Hepatocyte (in vitro differentiated cells): ENCODE measurements around the gene RESP18. TPM values are rescaled to one million over a fixed set of nuclear protein-coding genes. Genes with fewer than 3 reads are reported as not detected.
A peak's percentile ranks its signal among the peaks of the same experiment; 100 is the strongest.

Source experiments
- DNase-seq: peaks from one replicate; pipeline ENCODE4 v3.0.0-alpha.2; 2016; ENCODE audit warnings: low spot score
- H2AFZ ChIP-seq: fragments of 200-600 bp; sonication (generic); 2 replicates; pipeline ENCODE4 v1.6.0; 2016; ENCODE audit warnings: antibody characterized with exemption, mild to moderate bottlenecking
- H3K27ac ChIP-seq: fragments of 200-600 bp; sonication (generic); 2 replicates; pipeline ENCODE4 v1.5.1; 2016; ENCODE audit warnings: mild to moderate bottlenecking
- H3K27me3 ChIP-seq: fragments of 200-600 bp; sonication (generic); 2 replicates; pipeline ENCODE4 v1.6.1; 2016
- H3K36me3 ChIP-seq: fragments of 200-600 bp; sonication (generic); replicated peaks from 2 replicates; pipeline ENCODE4 v1.5.1; 2016; ENCODE audit warnings: low read depth; ENCODE audit not compliant: insufficient read depth
- H3K4me1 ChIP-seq: fragments of 200-600 bp; sonication (generic); 2 replicates; pipeline ENCODE4 v1.5.1; 2016; ENCODE audit warnings: mild to moderate bottlenecking, moderate library complexity; ENCODE audit not compliant: insufficient read depth
- H3K4me2 ChIP-seq: fragments of 200-600 bp; sonication (generic); 2 replicates; pipeline ENCODE4 v1.6.0; 2016
- H3K4me3 ChIP-seq: fragments of 200-600 bp; sonication (generic); 2 replicates; pipeline ENCODE4 v1.5.1; 2016; ENCODE audit warnings: mild to moderate bottlenecking
- H3K79me2 ChIP-seq: fragments of 200-600 bp; sonication (generic); 2 replicates; pipeline ENCODE4 v1.6.0; 2017; ENCODE audit warnings: mild to moderate bottlenecking
- H3K9me2 ChIP-seq: fragments of 200-600 bp; sonication (generic); replicated peaks from 2 replicates; pipeline ENCODE4 v1.6.0; 2017; ENCODE audit warnings: mild to moderate bottlenecking; ENCODE audit not compliant: insufficient read depth
- H3K9me3 ChIP-seq: fragments of 200-600 bp; sonication (generic); 2 replicates; pipeline ENCODE4 v1.5.1; 2016; ENCODE audit warnings: low read depth, mild to moderate bottlenecking
- H4K20me1 ChIP-seq: fragments of 200-600 bp; sonication (generic); 2 replicates; pipeline ENCODE4 v1.6.0; 2016; ENCODE audit warnings: mild to moderate bottlenecking; ENCODE audit not compliant: insufficient read depth, poor library complexity, severe bottlenecking
- EZH2 ChIP-seq: fragments of 200-600 bp; sonication (generic); IDR thresholded peaks from 2 replicates; pipeline ENCODE4 v1.6.1; 2016; ENCODE audit warnings: antibody characterized with exemption, mild to moderate bottlenecking, borderline replicate concordance
- EZH2phosphoT487 ChIP-seq: fragments of 200-600 bp; sonication (generic); IDR thresholded peaks from one replicate; pipeline ENCODE4 v1.6.1; 2018; ENCODE audit warnings: antibody characterized with exemption, mild to moderate bottlenecking, low read depth, moderate library complexity; ENCODE audit not compliant: unreplicated experiment, severe bottlenecking
- WGBS: methylation state at CpG from one replicate; pipeline ENCODE4 v1.1.6; 2016; ENCODE audit warnings: low lambda C conversion rate; ENCODE audit errors: missing lambda C conversion rate; 5-methylcytosine and 5-hydroxymethylcytosine counted together
- polyA plus RNA-seq: library from polyadenylated mRNA; unstranded; fragments of >200 nt; fragmentation: Nextera tagmentation; extraction: Ambion mirVana; gene quantifications from 2 replicates; pipeline ENCODE4 v1.2.1, GENCODE V29; 2016
- total RNA-seq: library from RNA; depleted of rRNA; stranded (reverse); fragments of >200 nt; gene quantifications from 2 replicates; pipeline ENCODE4 v1.2.3, GENCODE V29; 2014
- TF ChIP-seq, protein P1 (sequence below): fragments of 200-600 bp; sonication (generic); IDR thresholded peaks from 2 replicates; pipeline ENCODE4 v1.5.1; 2016; ENCODE audit warnings: antibody characterized with exemption, mild to moderate bottlenecking; ENCODE audit not compliant: poor library complexity

RESP18 gene
- total and polyA plus RNA-seq, 2 experiments from 2014 or later, result not detected

DNA sequence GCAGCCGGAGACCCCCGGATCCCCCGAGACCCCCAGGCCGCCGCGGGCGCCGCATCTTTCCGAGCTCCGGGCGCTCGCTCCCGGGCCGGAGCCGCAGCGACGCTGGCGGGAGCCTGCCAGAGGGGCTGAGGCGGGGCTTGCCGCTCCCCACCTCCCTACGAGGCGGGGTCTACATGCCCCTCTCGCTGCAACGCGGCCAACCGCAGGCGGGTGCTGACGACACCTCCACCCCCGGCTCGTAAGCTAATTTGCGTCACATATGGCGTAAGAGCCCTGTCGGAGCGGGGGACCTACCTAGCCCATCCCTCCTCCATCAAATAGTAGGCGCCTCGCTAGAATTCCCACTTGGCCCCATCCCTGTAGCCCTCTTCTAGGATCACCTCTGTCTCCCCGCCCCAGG is 23.3 kb downstream of the RESP18 start, which contains the start of gene PTPRN:
Gene PTPRN (minus strand): TSS at position 124 of the 400 bp plus-strand sequence. CDS start 69 bp downstream, at position 55.
- Histone ChIP-seq H3K4me2 (peak within 1 kb of the TSS; percentile 68), H3K27ac (no peak within 1 kb of the TSS), H3K4me3 (no peak within 1 kb of the TSS), H3K9me3 (no peaks in the 10 kb centered on the region), H3K27me3 (peaks cover 69% of the 10 kb centered on the region), H3K4me1 (no peaks in the 10 kb centered on the region), H2AFZ (no peak within 1 kb of the TSS), H3K9me2 (no peaks in the 10 kb centered on the region), H3K36me3 (no peaks in the 10 kb centered on the region), H4K20me1 (no peaks in the 10 kb centered on the region), H3K79me2 (no peaks in the 10 kb centered on the region)
- peak; percentile 27 for DNase-seq
- TF ChIP-seq EZH2phosphoT487 (no peak), EZH2 (peak; percentile 15)
- 3% methylated on average over 36 of the region's 37 CpGs for WGBS

DNA sequence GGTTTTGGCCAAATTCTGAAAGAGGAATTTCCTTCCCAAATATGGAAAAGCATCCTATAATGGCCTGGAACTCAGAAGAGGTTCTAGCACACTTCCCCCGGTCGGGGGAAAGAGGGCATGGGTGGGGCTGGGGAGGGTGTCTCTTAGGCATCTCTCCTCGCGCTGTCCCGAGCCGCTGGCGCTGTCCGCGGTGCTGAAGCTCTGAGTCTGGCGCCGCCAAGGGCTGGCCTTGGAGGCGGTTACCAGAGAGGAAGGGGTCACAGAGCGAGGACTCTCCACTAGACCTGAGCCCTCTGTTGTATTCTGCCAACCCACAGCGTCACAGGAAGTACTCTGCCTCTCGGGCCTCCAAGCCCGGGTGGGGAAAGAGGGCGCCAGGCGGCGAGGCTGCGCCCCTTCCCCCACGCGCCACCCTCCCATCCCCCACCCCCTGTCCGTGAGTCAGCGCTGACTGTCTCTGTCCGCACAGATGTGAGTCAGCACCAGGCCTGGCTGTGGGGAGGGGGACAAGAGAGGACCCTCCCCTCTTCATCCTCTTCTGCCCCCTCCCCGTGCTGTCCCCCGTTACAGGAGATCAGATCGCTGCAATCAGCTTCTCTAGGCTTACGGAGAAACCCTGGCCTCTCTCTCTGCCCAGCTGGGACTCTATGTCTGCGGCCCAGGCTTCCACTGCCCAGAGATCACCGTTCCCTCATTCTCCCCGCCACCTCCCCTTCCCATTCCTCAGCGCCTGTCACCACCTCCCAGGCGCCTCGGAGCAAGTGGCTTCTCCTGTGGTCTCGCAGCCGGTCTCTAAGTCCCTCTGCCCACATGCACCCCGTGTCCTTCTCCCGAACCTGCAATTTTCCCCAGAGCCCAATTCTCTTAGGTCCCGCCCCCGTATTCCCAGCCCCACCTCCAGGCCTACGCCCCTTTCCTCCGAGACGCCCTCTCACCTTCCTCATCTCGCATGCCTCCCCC is 24.1 kb downstream of the RESP18 start:
- no peaks in the 10 kb centered on the region for H3K36me3 ChIP-seq
- no peak overlapping the region for H3K4me3 ChIP-seq
- peak overlapping the region; percentile 68 for H3K4me2 ChIP-seq
- no peak overlapping the region for H2AFZ ChIP-seq
- 4% methylated on average over 16 of the region's 45 CpGs for WGBS
- H3K27me3 ChIP-seq, result peaks cover 77% of the 10 kb centered on the region
- no peaks in the 10 kb centered on the region for H3K9me2 ChIP-seq
- no peaks in the 10 kb centered on the region for H3K9me3 ChIP-seq
- no peaks in the 10 kb centered on the region for H3K79me2 ChIP-seq
- H3K27ac ChIP-seq, result no peak overlapping the region
- H3K4me1 ChIP-seq, result no peaks in the 10 kb centered on the region
- DNase-seq, result peak; percentile 88
- H4K20me1 ChIP-seq, result no peaks in the 10 kb centered on the region
- TF ChIP-seq EZH2 (peak; percentile 14), EZH2phosphoT487 (no peak)
- TF ChIP-seq, protein P1, sequence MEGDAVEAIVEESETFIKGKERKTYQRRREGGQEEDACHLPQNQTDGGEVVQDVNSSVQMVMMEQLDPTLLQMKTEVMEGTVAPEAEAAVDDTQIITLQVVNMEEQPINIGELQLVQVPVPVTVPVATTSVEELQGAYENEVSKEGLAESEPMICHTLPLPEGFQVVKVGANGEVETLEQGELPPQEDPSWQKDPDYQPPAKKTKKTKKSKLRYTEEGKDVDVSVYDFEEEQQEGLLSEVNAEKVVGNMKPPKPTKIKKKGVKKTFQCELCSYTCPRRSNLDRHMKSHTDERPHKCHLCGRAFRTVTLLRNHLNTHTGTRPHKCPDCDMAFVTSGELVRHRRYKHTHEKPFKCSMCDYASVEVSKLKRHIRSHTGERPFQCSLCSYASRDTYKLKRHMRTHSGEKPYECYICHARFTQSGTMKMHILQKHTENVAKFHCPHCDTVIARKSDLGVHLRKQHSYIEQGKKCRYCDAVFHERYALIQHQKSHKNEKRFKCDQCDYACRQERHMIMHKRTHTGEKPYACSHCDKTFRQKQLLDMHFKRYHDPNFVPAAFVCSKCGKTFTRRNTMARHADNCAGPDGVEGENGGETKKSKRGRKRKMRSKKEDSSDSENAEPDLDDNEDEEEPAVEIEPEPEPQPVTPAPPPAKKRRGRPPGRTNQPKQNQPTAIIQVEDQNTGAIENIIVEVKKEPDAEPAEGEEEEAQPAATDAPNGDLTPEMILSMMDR, result no peak

DNA sequence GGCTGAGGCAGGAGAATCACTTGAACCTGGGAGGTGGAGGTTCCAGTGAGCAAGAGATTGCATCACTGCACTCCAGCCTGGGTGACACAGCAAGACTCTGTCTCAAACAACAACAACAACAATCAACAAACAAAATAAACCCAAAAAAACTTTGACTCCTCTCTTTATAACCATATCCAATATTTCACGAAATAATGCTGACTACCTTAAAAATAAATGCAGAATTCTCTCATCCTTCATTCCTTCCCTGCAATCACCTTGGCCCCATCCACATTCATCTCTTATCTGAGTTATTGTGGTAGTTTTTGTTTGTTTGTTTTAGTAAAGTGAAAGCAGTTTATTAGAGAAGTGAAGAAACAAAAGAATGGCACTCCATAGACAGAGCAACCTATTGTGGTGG is 26.5 kb downstream of the RESP18 start:
- H3K4me2 ChIP-seq, result no peak overlapping the region
- H3K4me1 ChIP-seq, result no peaks in the 10 kb centered on the region
- no peak for DNase-seq
- WGBS, result 84% methylated on average over 1 of the region's 1 CpG
- H3K27me3 ChIP-seq, result peaks cover 90% of the 10 kb centered on the region
- H3K36me3 ChIP-seq, result no peaks in the 10 kb centered on the region
- H2AFZ ChIP-seq, result no peak overlapping the region
- H3K9me2 ChIP-seq, result no peaks in the 10 kb centered on the region
- no peaks in the 10 kb centered on the region for H3K9me3 ChIP-seq
- H3K27ac ChIP-seq, result no peak overlapping the region
- no peaks in the 10 kb centered on the region for H3K79me2 ChIP-seq
- TF ChIP-seq EZH2phosphoT487 (no peak), EZH2 (no peak)
- TF ChIP-seq, protein P1, result no peak
- H3K4me3 ChIP-seq, result no peak overlapping the region
- H4K20me1 ChIP-seq, result no peaks in the 10 kb centered on the region

DNA sequence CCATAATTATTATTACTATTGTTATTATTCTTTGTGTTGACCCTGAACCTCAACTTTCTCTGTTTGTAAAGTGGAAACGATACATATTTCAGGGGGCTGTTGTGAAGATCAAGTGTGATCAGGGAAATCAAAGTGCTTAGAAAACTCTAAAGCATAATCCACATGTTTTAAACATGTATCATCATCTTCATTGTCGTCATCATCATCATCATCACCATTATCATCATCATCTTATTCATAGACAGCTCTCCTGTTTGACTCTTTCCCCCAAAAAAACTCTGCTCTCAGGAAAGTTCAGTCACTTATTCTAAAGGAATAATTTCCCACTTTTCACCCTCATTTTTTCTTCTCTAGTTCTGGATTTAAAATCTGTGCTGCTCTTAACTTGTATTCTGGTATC is 28.3 kb downstream of the RESP18 start:
- H3K4me1 ChIP-seq, result no peaks in the 10 kb centered on the region
- 62% methylated on average over 2 of the region's 2 CpGs for WGBS
- no peaks in the 10 kb centered on the region for H3K9me3 ChIP-seq
- H3K9me2 ChIP-seq, result no peaks in the 10 kb centered on the region
- no peaks in the 10 kb centered on the region for H4K20me1 ChIP-seq
- peaks cover 86% of the 10 kb centered on the region for H3K27me3 ChIP-seq
- H3K4me2 ChIP-seq, result no peak overlapping the region
- no peak overlapping the region for H2AFZ ChIP-seq
- TF ChIP-seq, protein P1, result no peak
- TF ChIP-seq EZH2phosphoT487, result no peak
- TF ChIP-seq EZH2, result no peak
- no peak for DNase-seq
- H3K27ac ChIP-seq, result no peak overlapping the region
- no peaks in the 10 kb centered on the region for H3K79me2 ChIP-seq
- H3K36me3 ChIP-seq, result no peaks in the 10 kb centered on the region
- H3K4me3 ChIP-seq, result no peak overlapping the region
